IMR-90 (cell line): Measurements from ENCODE around the gene DOHH. TPM values are rescaled to one million over a fixed set of nuclear protein-coding genes. Genes with fewer than 3 reads are reported as not detected.
"Not testable (repeated sequence)": the region's sequence is repeated elsewhere in the genome, so short reads cannot be mapped to it uniquely, and the experiment has no call there.

Experiments used
- ATAC-seq: fragments of 200-7000 bp; cut with Tn5 transposase; 2 replicates; pipeline ENCODE4 v1.9.1; 2020; ENCODE audit warnings: low read depth, mild to moderate bottlenecking, moderate library complexity
- BruUV-seq: library from RNA; stranded (reverse); fragments of 400-500 nt; replicated peaks from 2 replicates; lab custom pipeline; 2021; lab: Mats Ljungman, UMichigan
- CTCF ChIA-PET: fragments of 300-600 bp; formaldehyde crosslinking; extraction: SDS; loops from one replicate; lab custom pipeline; 2021; ENCODE audit warnings: antibody characterized with exemption; lab: Yijun Ruan, JAX
- POLR2A ChIA-PET: fragments of 300-600 bp; sonication (Branson Sonifier 250); formaldehyde crosslinking; loops from one replicate; lab custom pipeline; 2022; ENCODE audit warnings: antibody characterized with exemption; ENCODE audit not compliant: unreplicated experiment; lab: Charles Lee
- DNase-seq: peaks from one replicate; pipeline ENCODE4 v3.0.0; 2013
- H2AFZ ChIP-seq: replicated peaks from 2 replicates; pipeline ENCODE3; 2013; ENCODE audit warnings: low read length, mild to moderate bottlenecking; ENCODE audit not compliant: poor library complexity
- H2AK5ac ChIP-seq: 2 replicates; pipeline ENCODE4 v1.6.1; 2013; ENCODE audit warnings: low read depth, low read length, inconsistent platforms
- H2AK9ac ChIP-seq: replicated peaks from 2 replicates; pipeline ENCODE3; 2013; ENCODE audit warnings: mild to moderate bottlenecking, low read depth, low read length, moderate library complexity; ENCODE audit not compliant: poor library complexity
- H2BK120ac ChIP-seq: 2 replicates; pipeline ENCODE4 v1.6.1; 2013; ENCODE audit warnings: low read depth, low read length, inconsistent platforms
- H2BK15ac ChIP-seq: 3 replicates; pipeline ENCODE4 v1.6.1; 2013; ENCODE audit warnings: low read depth, low read length, inconsistent platforms
- H2BK20ac ChIP-seq: 2 replicates; pipeline ENCODE4 v1.6.1; 2013; ENCODE audit warnings: low read depth, mild to moderate bottlenecking, inconsistent platforms, low read length, moderate library complexity
- H2BK5ac ChIP-seq: 2 replicates; pipeline ENCODE4 v1.6.1; 2013; ENCODE audit warnings: mild to moderate bottlenecking, low read depth, low read length, inconsistent platforms; ENCODE audit not compliant: poor library complexity, severe bottlenecking
- H3K14ac ChIP-seq: replicated peaks from 2 replicates; pipeline ENCODE4 v1.6.1; 2013; ENCODE audit warnings: low read depth, low read length, inconsistent platforms
- H3K18ac ChIP-seq: 2 replicates; pipeline ENCODE4 v1.6.1; 2013; ENCODE audit warnings: low read depth, low read length, control low read depth
- H3K23ac ChIP-seq: 2 replicates; pipeline ENCODE4 v1.6.1; 2013; ENCODE audit warnings: low read depth, low read length, inconsistent platforms
- H3K27ac ChIP-seq: 2 replicates; pipeline ENCODE4 v1.5.1; 2013; ENCODE audit warnings: mild to moderate bottlenecking, control low read depth, low read length; ENCODE audit not compliant: insufficient read depth
- H3K27me3 ChIP-seq: 2 replicates; pipeline ENCODE4 v1.6.1; 2013; ENCODE audit warnings: low read length; ENCODE audit not compliant: control insufficient read depth, insufficient read depth
- H3K36me3 ChIP-seq: 2 replicates; pipeline ENCODE4 v1.6.1; 2013; ENCODE audit warnings: low read length, mixed read lengths; ENCODE audit not compliant: control insufficient read depth, insufficient read depth
- H3K4ac ChIP-seq: 2 replicates; pipeline ENCODE4 v1.6.1; 2013; ENCODE audit warnings: low read depth, low read length, inconsistent platforms
- H3K4me1 ChIP-seq: 2 replicates; pipeline ENCODE4 v1.6.1; 2013; ENCODE audit warnings: low read length, mixed read lengths; ENCODE audit not compliant: control insufficient read depth, insufficient read depth
- H3K4me2 ChIP-seq: 2 replicates; pipeline ENCODE4 v1.6.1; 2013; ENCODE audit warnings: low read depth, mild to moderate bottlenecking, control low read depth, low read length, moderate library complexity
- H3K4me3 ChIP-seq: 2 replicates; pipeline ENCODE4 v1.5.1; 2013; ENCODE audit warnings: low read depth, mild to moderate bottlenecking, control low read depth, low read length, moderate library complexity; ENCODE audit not compliant: insufficient read depth
- H3K56ac ChIP-seq: 2 replicates; pipeline ENCODE4 v1.6.1; 2013; ENCODE audit warnings: low read length, inconsistent platforms; ENCODE audit not compliant: insufficient read depth; ENCODE audit errors: extremely low read depth
- H3K79me1 ChIP-seq, 2 experiments: 2 replicates each; pipeline ENCODE4 v1.6.1; 2013; ENCODE audit warnings: low read length in 2 of 2, inconsistent platforms in 1 of 2, low read depth in 1 of 2
- H3K9ac ChIP-seq: 2 replicates; pipeline ENCODE4 v1.6.1; 2013; ENCODE audit warnings: low read depth, low read length, control low read depth
- H3K9me1 ChIP-seq: 2 replicates; pipeline ENCODE4 v1.6.1; 2013; ENCODE audit warnings: low read length, inconsistent platforms; ENCODE audit not compliant: insufficient read depth
- H3K9me3 ChIP-seq: 2 replicates; pipeline ENCODE4 v1.6.1; 2013; ENCODE audit warnings: low read length; ENCODE audit not compliant: control insufficient read depth, insufficient read depth
- H4K20me1 ChIP-seq: 2 replicates; pipeline ENCODE4 v1.6.1; 2013; ENCODE audit warnings: low read length, inconsistent platforms; ENCODE audit not compliant: insufficient read depth
- H4K5ac ChIP-seq: 2 replicates; pipeline ENCODE4 v1.6.1; 2013; ENCODE audit warnings: mild to moderate bottlenecking, low read depth, low read length, control low read depth
- H4K8ac ChIP-seq, 2 experiments: 2 replicates each; pipeline ENCODE4 v1.6.1; 2013; ENCODE audit warnings: low read depth in 2 of 2, low read length in 2 of 2, control low read depth in 1 of 2, inconsistent platforms in 1 of 2
- H4K91ac ChIP-seq: 2 replicates; pipeline ENCODE4 v1.6.1; 2013; ENCODE audit warnings: low read depth, low read length, inconsistent platforms; ENCODE audit not compliant: insufficient read depth
- WGBS, 2 experiments: methylation state at CpG; one replicate each; pipeline versions ENCODE4 v1.1.5 to v1.1.7; 2013; ENCODE audit warnings: missing lambda C conversion rate in 2 of 2; ENCODE audit not compliant: insufficient read length in 1 of 2; ENCODE audit errors: extremely low coverage in 2 of 2; 5-methylcytosine and 5-hydroxymethylcytosine counted together
- dilution Hi-C: fragments of 300-500 bp; cut with HindIII; formaldehyde crosslinking; loops from one replicate; pipeline ENCODE4 v1.14.3; 2018; ENCODE audit warnings: low sequenced_read_pairs; ENCODE audit not compliant: unreplicated experiment
- in situ Hi-C: fragments of 300-500 bp; cut with MboI; formaldehyde crosslinking; loops from 3 replicates; pipeline ENCODE4 v1.14.3; 2019; ENCODE audit warnings: low sequenced_read_pairs, inconsistent platforms, mixed read lengths
- intact Hi-C: fragments of 100-400 bp; cut with micrococcal nuclease; formaldehyde crosslinking; loops from 2 replicates; pipeline ENCODE4 v1.10.0; 2022
- polyA plus RNA-seq, 3 experiments: library from polyadenylated mRNA; depleted of rRNA; stranded (reverse); fragments of >200 nt; gene quantifications; 2 replicates each; pipeline ENCODE4 v1.2.3, GENCODE V29; 2012; ENCODE audit warnings: low replicate concordance in 1 of 3
- total RNA-seq: library from RNA; depleted of rRNA; stranded (reverse); fragments of >200 nt; gene quantifications from 2 replicates; pipeline ENCODE4 v1.2.3, GENCODE V29; 2012

The DOHH gene
- total and polyA plus RNA-seq, 2 of the 4 experiments (the other 2 are of a cell fraction) = 3.2 to 9.2 TPM

GRCh38 chr19:3529299-3529698, 28.8 kb upstream of the DOHH start:
- H4K91ac ChIP-seq, DNase-seq, H3K4me2 ChIP-seq, H3K18ac ChIP-seq, CTCF ChIA-PET, H4K5ac ChIP-seq, H3K9me1 ChIP-seq, H3K14ac ChIP-seq, H3K56ac ChIP-seq, H2AK9ac ChIP-seq, ATAC-seq, BruUV-seq, H2BK5ac ChIP-seq, H3K4me3 ChIP-seq, H3K9ac ChIP-seq, dilution Hi-C loops, H3K27ac ChIP-seq, H2BK120ac ChIP-seq, H3K9me3 ChIP-seq, H2AFZ ChIP-seq, POLR2A ChIA-PET, H2BK15ac ChIP-seq, H4K8ac ChIP-seq, intact Hi-C loops, H2AK5ac ChIP-seq, H2BK20ac ChIP-seq, H3K27me3 ChIP-seq, H3K23ac ChIP-seq, in situ Hi-C loops, H3K4me1 ChIP-seq, H3K4ac ChIP-seq: not testable (repeated sequence)
- Histone ChIP-seq H4K20me1 (peaks cover 14% of the 10 kb centered on the region; the same call in 1 of the 2 replicates), H3K36me3 (peaks cover 70% of the 10 kb centered on the region), H3K79me1 (peaks cover 14 to 28% of the 10 kb centered on the region in 2 experiments)
- 100% methylated on average over 7 of the region's 7 CpGs; no CpG with 5 or more reads in 1 of the 2 experiments for WGBS, 2 experiments
